Natural killer cell (primary cell): ENCODE data around the gene CCDC85C. TPM values are rescaled to one million over a fixed set of nuclear protein-coding genes. Genes with fewer than 3 reads are reported as not detected.

Experiments used
- ATAC-seq, 3 donors: fragments of 150-1000 bp in 2 of 3; fragments of 200-7000 bp in 1 of 3; cut with Tn5 transposase; 1 replicate in 1 of 3; 2 replicates in 2 of 3; pipeline ENCODE4 v1.10.0; 2021; ENCODE audit warnings: mild to moderate bottlenecking in 2 of 3, moderate library complexity in 2 of 3
- DNase-seq, 2 donors: peaks; one replicate each; pipeline versions ENCODE4 v3.0.0 to v3.0.0-alpha.2; 2013 to 2021; ENCODE audit warnings: mixed read lengths in 1 of 2
- H3K27ac ChIP-seq: one replicate; pipeline ENCODE4 v1.5.1; 2013; ENCODE audit warnings: mild to moderate bottlenecking, low read length
- H3K27me3 ChIP-seq: one replicate; pipeline ENCODE4 v1.6.1; 2013; ENCODE audit warnings: low read length; ENCODE audit not compliant: control insufficient read depth, insufficient read depth
- H3K36me3 ChIP-seq: one replicate; pipeline ENCODE4 v1.6.1; 2013; ENCODE audit warnings: low read length; ENCODE audit not compliant: control insufficient read depth, insufficient read depth
- H3K4me1 ChIP-seq: one replicate; pipeline ENCODE4 v1.6.1; 2013; ENCODE audit warnings: low read length; ENCODE audit not compliant: control insufficient read depth, insufficient read depth
- H3K4me3 ChIP-seq: one replicate; pipeline ENCODE4 v1.5.1; 2013; ENCODE audit warnings: low read length
- H3K9me3 ChIP-seq: one replicate; pipeline ENCODE4 v1.6.1; 2013; ENCODE audit warnings: low read length; ENCODE audit not compliant: control insufficient read depth, insufficient read depth
- H3K27ac Mint-ChIP-seq, 2 donors: one replicate each; pipeline ENCODE4 v1.8.0; 2022; ENCODE audit warnings: mild to moderate bottlenecking in 2 of 2, mixed read lengths in 2 of 2, moderate library complexity in 1 of 2
- H3K27me3 Mint-ChIP-seq, 2 donors: one replicate each; pipeline ENCODE4 v1.8.0; 2022; ENCODE audit warnings: low read depth in 2 of 2, mixed read lengths in 2 of 2
- H3K36me3 Mint-ChIP-seq: one replicate; pipeline ENCODE4 v1.8.0; 2022; ENCODE audit warnings: mixed read lengths
- H3K4me1 Mint-ChIP-seq, 2 donors: one replicate each; pipeline ENCODE4 v1.8.0; 2022; ENCODE audit warnings: mixed read lengths in 2 of 2
- H3K4me3 Mint-ChIP-seq: one replicate; pipeline ENCODE4 v1.8.0; 2022; ENCODE audit warnings: mild to moderate bottlenecking, moderate library complexity, mixed read lengths
- H3K9me3 Mint-ChIP-seq, 2 donors: one replicate each; pipeline ENCODE4 v1.8.0; 2022; ENCODE audit warnings: mixed read lengths in 2 of 2
- WGBS: methylation state at CpG from one replicate; pipeline ENCODE4 v1.1.7; 2013; ENCODE audit warnings: missing lambda C conversion rate; ENCODE audit not compliant: insufficient coverage; 5-methylcytosine and 5-hydroxymethylcytosine counted together
- intact Hi-C: fragments of 100-400 bp; cut with micrococcal nuclease; formaldehyde crosslinking; loops from one replicate; pipeline ENCODE4 v1.14.2; 2022
- total RNA-seq, 4 donors: library from RNA; stranded (reverse); fragments of 120-200 nt in 1 of 4; gene quantifications; one replicate each; pipeline versions ENCODE4 v1.2.3 to v1.2.4, GENCODE V29; 2013 to 2022
- TF ChIP-seq, protein P1 (sequence below): fragments of 200-600 bp; IDR thresholded peaks from one replicate; pipeline ENCODE4 v1.8.0; 2022; ENCODE audit warnings: antibody characterized with exemption

The CCDC85C gene
- total RNA-seq, 3 donors from 2014 or later (not counting 1 experiment from before 2014, with no cell fraction given) = 0.73 to 4.3 (median 2.8) TPM

DNA sequence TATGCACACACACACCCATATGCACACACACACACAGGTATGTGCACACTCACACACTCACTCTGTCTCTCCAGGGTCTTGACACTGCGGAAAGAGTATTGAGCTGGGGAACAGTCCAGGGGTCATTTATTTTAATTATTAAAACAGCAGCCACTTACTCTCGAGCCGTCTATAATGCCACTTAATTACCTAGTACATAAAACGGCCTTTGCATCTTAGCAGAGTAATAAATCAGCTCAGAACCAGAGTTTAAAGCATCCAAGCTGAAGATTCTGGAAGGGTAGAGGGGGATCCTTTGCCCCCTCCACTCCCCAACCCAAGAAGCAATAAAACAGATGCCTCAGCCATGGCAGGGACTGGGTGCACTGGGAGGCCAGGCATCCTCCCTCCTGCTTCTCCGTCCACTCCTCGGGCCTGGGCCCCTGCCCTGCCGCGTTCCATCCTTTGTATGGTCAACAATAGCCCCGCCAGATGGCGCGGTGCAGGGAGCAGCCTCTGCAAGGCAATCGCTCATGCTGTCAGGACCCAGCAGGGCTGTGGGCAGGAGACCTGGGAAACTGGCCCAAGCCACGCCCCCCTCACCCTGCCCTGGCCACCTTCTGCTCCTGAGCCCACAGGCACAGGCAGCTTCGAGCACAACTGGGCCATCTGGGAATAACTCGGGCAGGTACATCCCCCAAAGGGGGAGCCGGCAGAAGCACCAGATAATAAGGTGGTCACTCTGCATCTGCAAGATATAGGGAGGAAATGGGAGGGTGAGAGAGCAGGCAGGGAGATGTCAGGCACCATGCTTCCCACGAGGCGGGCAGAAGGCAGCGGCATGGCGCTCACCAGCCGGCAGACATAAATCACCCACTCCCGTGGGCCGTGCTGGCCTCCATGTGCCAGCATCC lies 40.9 kb downstream of the CCDC85C start:
- intact Hi-C loops = no loop called here
- Histone ChIP-seq H3K27ac (no peak overlapping the region), H3K36me3 (no peaks in the 10 kb centered on the region), H3K9me3 (no peaks in the 10 kb centered on the region), H3K4me3 (no peak overlapping the region), H3K4me1 (no peaks in the 10 kb centered on the region), H3K27me3 (no peaks in the 10 kb centered on the region)
- ATAC-seq = no peak
- Mint-ChIP-seq H3K36me3 (no peaks in the 10 kb centered on the region), H3K4me1 (no peaks in the 10 kb centered on the region), H3K4me3 (no peak overlapping the region), H3K27ac (no peak overlapping the region), H3K27me3 (peaks cover 0 to 10% of the 10 kb centered on the region in 2 donors), H3K9me3 (no peaks in the 10 kb centered on the region)
- no peak for DNase-seq
- TF ChIP-seq, protein P1, sequence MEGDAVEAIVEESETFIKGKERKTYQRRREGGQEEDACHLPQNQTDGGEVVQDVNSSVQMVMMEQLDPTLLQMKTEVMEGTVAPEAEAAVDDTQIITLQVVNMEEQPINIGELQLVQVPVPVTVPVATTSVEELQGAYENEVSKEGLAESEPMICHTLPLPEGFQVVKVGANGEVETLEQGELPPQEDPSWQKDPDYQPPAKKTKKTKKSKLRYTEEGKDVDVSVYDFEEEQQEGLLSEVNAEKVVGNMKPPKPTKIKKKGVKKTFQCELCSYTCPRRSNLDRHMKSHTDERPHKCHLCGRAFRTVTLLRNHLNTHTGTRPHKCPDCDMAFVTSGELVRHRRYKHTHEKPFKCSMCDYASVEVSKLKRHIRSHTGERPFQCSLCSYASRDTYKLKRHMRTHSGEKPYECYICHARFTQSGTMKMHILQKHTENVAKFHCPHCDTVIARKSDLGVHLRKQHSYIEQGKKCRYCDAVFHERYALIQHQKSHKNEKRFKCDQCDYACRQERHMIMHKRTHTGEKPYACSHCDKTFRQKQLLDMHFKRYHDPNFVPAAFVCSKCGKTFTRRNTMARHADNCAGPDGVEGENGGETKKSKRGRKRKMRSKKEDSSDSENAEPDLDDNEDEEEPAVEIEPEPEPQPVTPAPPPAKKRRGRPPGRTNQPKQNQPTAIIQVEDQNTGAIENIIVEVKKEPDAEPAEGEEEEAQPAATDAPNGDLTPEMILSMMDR = no peak
- 67% methylated on average over 23 of the region's 23 CpGs for WGBS

DNA sequence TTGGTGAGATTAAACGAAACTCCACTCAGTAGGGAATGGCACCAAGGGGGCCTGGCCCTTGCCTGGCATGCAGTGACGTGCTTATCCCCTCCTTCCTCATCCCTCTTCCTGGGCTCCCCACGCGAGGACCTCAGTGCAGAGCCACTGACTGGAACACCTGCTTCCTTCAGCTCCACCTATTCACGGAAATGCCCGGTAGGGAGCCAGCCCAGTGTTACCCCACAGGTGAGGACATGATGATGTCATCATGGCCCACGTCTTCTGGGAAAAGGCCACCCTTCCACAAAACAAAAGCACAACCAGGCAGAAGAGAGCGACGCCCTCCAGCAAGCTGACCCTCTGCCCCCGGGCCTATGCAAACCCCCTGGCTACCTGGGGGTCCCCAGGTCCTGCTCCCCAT lies 42.1 kb downstream of the CCDC85C start:
- no peaks in the 10 kb centered on the region for H3K36me3 Mint-ChIP-seq
- H3K4me1 Mint-ChIP-seq = no peaks in the 10 kb centered on the region
- no peak for ATAC-seq
- no peak overlapping the region for H3K27ac Mint-ChIP-seq
- H3K36me3 ChIP-seq = no peaks in the 10 kb centered on the region
- H3K27me3 ChIP-seq = no peaks in the 10 kb centered on the region
- DNase-seq = no peak
- no peaks in the 10 kb centered on the region for H3K4me1 ChIP-seq
- H3K27me3 Mint-ChIP-seq = peaks cover 0 to 10% of the 10 kb centered on the region in 2 donors
- 75% methylated on average over 10 of the region's 10 CpGs for WGBS
- no peak overlapping the region for H3K4me3 Mint-ChIP-seq
- no peaks in the 10 kb centered on the region for H3K9me3 Mint-ChIP-seq
- no peaks in the 10 kb centered on the region for H3K9me3 ChIP-seq
- H3K27ac ChIP-seq = no peak overlapping the region
- H3K4me3 ChIP-seq = no peak overlapping the region
- intact Hi-C loops = no loop called here
- TF ChIP-seq, protein P1 = no peak

GRCh38 chr14:99560922-99561683 lies 42.9 kb downstream of the CCDC85C start:
- Histone ChIP-seq H3K36me3 (no peaks in the 10 kb centered on the region), H3K4me3 (no peak overlapping the region), H3K27me3 (no peaks in the 10 kb centered on the region), H3K27ac (no peak overlapping the region), H3K9me3 (no peaks in the 10 kb centered on the region), H3K4me1 (no peaks in the 10 kb centered on the region)
- Mint-ChIP-seq H3K27ac (no peak overlapping the region), H3K4me3 (no peak overlapping the region), H3K9me3 (no peaks in the 10 kb centered on the region), H3K27me3 (peaks cover 0 to 10% of the 10 kb centered on the region in 2 donors), H3K36me3 (no peaks in the 10 kb centered on the region), H3K4me1 (no peaks in the 10 kb centered on the region)
- DNase-seq (no peak), ATAC-seq (no peak)
- TF ChIP-seq, protein P1 = no peak
- WGBS = 82% methylated on average over 15 of the region's 15 CpGs
- intact Hi-C loops = no loop called here
